GM19438 (cell line): ENCODE data around the gene DOK7.

Source experiments
- ATAC-seq: cut with Tn5 transposase; IDR thresholded peaks from one replicate; pipeline ENCODE4 v1.9.1; 2021; ENCODE audit warnings: low read depth; ENCODE audit not compliant: unreplicated experiment

Gene DOK7, protein sequence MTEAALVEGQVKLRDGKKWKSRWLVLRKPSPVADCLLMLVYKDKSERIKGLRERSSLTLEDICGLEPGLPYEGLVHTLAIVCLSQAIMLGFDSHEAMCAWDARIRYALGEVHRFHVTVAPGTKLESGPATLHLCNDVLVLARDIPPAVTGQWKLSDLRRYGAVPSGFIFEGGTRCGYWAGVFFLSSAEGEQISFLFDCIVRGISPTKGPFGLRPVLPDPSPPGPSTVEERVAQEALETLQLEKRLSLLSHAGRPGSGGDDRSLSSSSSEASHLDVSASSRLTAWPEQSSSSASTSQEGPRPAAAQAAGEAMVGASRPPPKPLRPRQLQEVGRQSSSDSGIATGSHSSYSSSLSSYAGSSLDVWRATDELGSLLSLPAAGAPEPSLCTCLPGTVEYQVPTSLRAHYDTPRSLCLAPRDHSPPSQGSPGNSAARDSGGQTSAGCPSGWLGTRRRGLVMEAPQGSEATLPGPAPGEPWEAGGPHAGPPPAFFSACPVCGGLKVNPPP

DNA sequence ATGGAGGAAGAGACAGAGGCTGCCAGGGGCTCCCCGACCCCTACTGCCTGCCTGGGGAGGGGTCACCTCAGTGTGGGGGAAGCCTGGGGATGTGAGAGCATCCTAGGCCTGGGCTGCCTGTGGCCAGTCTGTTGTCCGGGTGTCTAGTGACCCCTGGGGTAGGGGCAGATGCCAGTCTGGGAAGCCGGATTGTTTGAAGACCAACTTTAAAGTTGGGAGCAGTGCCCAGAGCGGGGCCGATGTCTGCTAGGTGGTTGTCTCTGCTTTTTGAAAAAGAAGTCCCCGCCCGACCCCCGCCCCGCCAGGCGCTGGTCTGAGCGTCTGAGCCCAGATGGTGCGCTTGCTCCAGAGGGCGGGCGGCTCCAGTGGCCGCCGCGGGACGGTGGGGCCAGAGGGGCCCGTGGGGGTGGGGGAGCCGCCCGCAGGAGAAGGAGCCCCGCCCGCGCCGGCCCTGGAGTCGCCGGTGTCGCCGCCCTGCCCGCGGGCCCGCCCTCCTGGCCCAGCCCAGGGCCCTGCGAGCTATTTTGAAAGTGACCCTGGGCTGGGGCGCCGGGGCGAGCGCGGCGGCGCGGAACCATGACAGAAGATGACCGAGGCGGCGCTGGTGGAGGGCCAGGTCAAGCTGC lies at the start of gene DOK7:
DOK7 (plus strand) TSS at position 517 of the 626 bp plus-strand sequence; CDS start at position 587, 70 bp downstream.
- ATAC-seq = no peak

DNA sequence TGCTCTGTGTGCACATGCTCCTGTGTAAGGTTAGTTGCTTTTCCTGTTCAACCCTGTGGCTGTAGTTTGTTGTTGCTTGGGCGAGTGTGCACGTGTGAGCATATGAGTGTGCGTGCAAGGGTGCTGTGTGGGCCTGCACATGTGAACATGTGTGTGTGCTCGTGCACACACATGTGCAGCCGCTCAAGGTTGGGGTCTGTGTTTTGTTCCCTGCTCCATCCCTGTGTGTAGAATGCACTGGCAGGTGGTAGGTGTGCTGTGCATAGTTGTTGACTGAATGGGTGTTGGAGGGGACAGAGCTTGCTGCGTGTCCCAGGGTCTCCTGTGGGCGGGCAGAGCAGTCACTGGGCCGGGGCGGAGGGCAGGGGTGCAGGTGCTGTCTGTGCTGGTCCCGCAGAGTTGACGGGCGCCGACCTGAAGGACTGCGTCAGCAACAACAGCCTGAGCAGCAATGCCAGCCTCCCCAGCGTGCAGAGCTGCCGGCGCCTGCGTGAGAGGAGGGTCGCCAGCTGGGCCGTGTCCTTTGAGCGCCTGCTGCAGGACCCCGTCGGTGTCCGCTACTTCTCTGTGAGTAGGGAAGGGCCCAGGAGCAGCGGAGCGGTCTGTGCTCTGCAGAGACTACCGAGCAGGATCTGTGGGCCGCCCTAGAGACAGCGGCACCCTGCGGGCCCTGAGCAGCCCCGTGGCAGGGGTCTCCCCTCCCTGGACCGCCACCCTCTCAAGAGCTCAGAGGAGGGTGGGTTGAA lies 49.3 kb upstream of the DOK7 start:
- no peak for ATAC-seq

DNA sequence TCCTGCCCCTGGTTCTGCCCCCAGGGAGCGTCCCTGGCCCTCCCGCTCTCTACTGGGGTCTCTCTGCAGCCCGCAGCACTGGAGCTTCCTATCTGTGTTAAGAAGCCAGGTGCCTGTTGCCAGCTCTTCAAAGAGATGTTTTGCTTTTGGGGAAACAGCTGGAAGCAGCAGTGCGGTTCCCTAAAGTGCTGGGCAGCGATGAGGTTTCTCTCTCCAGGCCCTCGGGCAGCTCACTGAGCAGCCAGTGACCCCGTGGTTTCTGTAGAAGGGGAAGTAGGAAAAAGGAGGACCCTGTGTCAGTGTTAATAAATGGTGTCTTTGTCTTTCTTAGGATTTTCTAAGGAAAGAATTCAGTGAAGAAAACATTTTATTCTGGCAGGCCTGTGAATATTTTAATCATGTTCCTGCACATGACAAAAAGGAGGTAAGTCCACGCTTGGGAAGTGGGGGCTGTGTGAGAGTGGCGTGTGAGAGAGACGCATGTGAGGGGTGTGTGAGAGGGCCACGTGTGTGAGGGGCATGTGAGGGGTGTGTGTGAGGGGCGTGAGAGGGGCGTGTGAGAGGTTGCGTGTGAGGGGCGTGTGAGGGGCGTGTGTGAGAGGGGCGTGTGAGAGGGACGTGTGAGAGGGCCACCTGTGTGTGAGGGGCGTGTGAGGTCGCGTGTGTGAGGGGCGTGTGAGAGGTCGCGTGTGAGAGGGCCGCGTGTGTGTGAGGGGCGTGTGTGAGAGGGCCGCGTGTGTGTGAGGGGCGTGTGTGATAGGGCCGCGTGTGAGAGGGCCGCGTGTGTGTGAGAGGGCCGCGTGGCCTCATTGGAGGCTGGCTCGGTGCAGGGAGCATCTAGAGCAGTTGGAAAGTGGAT lies 48.5 kb upstream of the DOK7 start:
- ATAC-seq = no peak

DNA sequence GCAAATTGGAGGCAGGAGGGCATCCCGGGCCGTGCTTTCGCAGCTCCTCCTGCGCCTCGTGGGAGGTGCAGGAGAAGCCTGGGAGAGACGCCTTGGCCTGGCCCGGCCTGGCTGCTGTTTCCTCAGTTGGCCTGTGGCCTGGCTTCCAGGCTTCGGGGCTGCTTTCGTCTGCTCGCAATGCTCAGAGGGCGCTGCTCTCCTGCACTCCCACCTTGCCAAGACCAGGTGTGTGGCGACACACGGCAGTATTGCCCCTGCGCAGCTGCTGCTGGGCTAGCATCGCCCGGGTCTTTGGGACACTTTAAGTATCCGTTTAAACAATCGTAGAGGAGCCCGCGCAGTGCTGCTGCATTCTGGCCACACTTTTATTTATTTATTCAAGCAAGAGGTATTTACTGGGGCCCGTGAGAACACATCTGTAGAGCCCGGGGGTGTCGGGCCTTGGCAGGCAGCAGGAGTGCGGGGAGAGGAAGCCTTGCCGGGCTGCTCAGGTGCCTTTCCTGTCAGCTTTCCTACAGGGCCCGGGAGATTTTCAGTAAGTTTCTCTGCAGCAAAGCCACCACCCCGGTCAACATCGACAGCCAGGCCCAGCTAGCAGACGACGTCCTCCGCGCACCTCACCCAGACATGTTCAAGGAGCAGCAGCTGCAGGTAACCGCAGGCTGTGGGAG lies 47.5 kb upstream of the DOK7 start:
- ATAC-seq = no peak

DNA sequence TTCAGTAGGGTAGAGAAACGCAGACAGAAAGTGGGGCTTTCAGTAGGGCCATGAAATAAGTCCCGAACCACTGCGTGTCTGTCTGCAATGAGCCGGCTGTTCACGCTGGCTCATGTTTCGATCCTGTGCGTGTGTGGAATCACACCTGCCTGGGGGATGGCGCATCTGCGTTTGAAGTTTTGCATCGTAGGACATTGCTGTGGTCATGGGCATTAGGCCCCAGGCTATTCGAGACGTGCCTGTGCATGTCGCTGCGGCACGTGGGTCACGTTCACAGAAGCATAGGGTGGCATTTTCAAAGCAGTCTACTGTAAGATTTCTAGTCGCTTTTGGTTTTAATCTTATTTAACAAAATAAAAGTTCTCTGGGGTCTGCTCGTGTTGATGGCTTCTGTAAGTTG lies 46.8 kb upstream of the DOK7 start:
- ATAC-seq = no peak

DNA sequence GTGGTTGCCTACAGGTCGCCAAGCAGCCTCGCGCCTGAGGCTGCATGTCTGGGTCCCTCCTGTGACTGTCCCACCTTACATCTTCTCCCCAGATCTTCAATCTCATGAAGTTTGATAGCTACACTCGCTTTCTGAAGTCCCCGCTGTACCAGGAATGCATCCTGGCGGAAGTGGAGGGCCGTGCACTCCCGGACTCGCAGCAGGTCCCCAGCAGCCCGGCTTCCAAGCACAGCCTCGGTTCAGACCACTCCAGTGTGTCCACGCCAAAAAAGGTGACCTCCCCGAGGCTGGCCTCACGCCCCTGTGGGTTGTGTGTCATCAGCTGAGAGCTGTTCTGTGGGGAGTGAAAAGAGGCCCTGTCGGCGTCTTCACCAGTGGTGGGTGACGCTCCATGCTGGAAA lies 46.3 kb upstream of the DOK7 start:
- ATAC-seq = no peak

DNA sequence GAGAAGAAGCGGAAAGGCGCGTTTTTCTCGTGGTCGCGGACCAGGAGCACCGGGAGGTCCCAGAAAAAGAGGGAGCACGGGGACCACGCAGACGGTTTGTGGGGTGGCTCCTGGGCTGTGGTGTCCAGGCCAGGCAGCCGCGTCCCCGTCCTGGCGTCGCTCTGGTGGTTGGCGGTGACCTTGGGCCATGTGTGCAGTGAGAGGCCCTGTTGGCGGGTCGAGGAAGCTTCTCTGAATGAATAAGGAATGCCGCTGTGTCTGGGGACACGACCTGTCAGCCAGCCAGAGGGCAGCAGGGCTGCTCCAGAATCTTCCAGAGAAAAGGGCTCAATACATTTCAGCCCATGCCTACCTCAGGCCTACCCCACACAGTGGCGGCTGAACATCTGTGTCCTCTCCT lies 45.7 kb upstream of the DOK7 start:
- ATAC-seq = no peak

DNA sequence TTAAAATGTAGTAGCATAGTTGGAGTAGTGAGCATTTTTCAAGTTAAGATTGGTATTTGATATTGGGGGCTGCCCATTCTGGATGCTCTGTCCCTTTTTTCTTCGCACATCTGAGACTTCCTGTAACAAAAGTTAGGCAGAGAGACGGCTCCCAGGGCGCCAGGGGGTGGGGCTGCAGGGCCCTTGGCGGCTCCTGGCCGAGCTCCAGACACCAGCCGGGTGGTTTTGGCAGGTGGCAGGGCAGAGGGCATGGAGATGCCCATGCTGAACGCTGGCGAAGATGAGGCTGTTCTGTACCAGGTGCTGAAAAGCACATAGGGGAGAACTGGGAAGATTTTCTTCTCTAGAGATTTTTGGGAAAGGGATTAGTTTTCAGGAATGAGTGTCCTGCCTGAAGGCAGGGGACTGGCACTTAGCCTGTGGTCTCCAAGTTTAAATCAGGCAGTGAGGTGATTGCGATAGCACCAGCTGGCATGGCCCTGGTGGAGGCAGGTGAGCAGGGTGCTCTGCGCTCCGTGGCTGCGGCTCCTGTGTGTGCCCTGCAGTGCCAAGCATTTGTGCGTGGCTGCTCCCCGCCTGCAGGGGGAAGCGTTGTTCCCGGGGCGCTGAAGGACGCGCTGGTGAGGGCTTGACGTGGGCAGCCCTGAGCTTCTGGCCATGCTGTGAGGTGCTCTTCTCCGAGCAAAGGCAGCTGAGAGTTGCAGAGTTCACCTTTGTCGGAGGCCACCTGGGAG lies 44.9 kb upstream of the DOK7 start:
- no peak for ATAC-seq

DNA sequence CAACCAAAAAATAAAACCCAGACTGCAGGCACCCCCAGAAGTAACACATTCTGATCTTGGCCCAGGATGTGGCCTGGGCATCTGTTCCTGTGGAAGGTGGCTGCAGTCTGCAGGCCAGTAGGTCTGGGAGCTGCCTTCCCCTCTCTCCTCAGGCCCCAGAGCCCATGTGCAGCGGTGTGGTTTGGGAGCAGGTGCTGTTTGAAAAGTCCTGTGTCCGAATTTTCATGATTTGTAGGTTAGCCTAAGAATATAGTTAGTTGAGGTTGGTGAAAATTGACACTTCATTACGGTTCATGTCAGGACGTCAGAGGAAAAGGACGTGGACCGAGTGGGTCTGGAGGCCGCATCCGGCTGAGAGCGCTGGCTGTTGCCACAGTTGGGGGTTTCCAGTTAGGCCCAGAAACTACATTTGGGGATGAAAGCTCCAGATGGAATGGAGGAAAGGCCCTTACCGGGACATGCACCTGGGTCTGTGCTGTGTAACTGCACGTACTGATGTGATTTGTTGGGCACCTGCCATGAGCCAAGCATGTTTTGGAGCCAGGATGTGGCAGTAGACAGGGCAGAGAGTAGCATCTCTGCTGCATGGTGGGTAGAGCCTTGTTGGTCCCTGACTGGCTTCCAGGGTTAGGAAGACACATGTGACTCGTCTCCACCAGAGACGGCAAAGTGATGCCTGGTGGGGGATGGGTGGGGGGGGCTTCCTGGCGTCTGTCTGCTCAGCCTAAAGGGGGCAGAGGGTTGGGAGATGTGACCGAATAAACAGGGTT lies 43.1 kb upstream of the DOK7 start:
- no peak for ATAC-seq

DNA sequence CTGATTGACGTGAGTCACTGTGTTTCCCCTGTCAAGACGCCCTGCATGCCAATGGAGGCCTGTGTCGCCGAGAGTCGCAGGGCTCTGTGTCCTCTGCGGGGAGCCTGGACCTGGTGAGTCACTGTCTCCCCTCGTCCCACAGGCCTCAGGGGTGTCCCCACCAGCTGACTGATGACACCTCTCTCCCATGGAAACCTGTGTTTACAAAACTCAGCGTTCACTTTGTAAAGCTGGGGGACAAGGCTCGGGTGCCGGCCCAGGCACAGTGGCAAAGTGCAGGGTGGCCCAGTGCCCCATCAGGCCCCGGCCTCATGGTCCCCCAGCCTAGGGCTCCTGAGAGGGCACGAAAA lies 42.5 kb upstream of the DOK7 start:
- ATAC-seq = no peak

DNA sequence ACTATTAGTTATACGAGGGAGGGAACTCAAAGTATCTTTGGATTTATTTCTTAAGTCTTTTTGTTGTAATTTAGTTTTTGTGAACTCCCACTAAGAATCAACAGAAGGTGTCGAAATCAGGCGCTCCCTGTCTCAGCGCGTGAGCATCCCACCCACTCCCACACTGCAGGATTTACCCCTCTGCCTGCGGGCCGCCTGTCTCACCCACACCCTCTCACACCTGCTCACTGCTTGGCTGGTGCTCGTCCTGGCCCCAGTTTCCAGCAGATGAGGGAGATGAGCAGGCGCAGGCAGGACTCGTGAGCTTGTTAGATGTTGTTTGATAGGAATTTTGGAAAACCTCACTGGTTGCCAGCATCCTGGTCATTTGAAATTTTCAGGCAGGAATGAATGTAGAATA lies 42.1 kb upstream of the DOK7 start:
- no peak for ATAC-seq

DNA sequence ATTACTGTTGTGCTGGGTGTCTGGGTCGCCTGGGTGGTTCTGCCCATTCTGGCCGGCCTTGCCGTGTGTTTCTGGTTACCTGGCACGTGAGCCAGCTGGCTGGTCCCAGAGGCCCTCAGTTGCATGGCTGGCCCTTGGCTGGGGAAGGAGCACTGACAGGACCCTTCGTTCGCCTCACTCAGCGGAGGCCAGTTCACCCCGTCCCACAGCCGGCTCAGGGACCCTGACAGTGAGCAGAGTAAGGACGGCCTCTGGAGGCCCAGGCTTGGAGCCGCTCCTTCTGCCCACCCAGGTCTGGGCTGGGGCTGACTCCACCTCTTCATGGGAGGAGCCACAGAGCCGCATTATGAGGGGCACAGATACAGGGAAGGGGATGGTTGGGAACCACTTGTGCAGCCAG lies 41.6 kb upstream of the DOK7 start:
- ATAC-seq = no peak

DNA sequence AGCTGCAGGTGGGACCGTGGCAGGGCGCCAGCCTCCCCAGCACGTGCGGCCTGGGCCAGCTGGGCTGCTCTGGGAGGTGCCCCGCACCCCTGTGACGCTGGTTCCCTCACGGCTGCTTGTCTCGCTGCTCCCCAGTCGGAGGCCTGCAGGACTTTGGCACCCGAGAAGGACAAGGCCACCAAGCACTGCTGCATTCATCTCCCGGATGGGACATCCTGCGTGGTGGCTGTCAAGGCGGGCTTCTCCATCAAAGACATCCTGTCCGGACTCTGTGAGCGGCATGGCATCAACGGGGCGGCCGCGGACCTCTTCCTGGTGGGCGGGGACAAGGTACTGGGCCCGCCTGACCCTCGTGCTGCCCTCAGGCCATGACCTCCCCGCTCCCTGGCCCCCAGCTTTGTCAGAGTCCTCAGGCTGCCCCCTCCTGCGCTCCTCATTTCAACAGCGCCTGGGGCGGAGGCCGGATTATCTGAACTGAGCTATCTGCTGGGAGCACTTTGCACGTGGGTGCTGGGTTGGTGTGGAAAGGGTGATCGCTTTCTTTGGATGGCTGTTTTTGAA lies 40.8 kb upstream of the DOK7 start:
- ATAC-seq = no peak

DNA sequence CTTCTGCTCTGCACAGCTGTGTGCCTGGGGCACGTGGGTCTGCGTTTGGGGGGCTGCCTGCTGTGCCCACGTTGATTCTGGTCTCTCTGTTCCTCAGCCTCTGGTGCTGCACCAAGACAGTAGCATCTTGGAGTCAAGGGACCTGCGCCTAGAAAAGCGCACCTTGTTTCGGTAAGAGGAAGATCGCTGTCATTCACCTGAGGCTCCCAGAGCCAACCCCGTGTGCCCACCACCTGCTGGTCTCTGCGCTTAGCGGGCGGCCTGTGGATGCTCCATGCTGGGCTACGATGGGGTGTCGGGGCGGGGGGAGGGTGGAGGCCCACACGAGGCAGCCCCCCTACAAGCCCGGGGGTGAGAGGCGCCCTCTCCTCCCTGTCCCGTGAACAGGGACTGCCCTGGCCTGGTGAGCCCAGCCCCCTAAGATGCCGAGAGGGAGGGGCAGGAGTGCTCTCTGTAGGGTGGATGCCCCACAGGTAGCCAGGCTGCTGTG lies 40.3 kb upstream of the DOK7 start:
- no peak for ATAC-seq

DNA sequence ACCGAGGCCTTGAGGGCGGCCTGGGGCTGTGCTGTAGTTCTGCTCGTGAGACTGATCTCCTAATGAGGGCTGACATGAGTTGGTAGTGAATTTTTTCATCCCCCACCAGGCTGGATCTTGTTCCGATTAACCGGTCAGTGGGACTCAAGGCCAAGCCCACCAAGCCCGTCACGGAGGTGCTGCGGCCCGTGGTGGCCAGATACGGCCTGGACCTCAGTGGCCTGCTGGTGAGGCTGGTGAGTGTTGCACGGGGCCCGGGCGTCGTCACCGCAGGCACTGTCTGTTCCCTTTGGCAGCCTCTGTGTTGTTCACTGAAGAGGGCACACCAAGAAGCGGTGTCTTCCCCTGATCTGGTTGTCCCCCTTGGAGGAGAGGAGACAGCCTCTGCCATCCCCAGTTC lies 39.7 kb upstream of the DOK7 start:
- no peak for ATAC-seq

DNA sequence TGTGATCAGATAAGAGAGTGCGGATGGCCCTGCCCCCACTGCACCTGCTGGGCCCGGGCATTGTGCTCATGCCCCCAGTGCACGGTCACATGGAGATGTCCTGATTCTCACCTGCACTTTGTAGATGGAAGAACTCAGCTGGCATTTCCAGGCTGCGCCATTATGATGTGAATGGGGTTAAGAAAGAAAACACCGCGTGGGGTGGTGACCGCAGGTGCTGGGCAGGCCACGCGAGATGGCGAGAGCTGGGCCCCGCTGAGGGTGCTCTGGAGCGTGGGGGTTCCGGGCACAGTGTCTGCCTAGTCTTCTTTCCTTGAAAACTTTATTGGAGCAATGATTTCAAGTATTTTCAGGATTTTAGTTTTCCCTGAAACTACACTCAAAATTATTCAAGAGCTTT lies 39.2 kb upstream of the DOK7 start:
- ATAC-seq = no peak

DNA sequence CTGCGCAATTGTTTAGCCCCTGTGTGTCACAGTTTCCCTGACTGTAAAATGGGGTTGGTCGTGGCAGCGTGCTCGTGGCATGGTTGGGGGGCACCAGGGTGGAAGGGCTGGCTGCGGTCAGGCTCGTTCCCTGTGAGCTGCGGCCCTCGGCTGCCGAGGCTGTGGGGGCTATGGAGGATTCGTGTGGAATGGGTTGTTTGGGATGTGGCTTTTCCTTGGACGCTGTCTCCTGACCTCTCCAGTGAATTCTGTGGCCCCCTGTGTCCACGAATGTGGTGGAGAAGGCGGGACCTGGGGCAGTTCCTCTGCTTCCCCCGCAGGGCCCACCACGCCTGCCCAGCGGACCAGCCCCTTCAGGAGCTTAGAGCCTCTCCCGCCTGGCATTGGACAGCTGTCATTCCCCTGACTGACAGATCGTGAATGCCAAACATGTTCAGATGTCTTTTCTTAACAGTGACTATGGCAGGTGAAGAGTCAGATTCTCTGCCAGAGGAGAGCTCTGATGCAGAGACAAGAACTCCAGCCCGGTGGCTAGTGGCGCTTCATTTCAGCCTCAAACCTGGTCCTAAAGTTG lies 38.5 kb upstream of the DOK7 start:
- ATAC-seq = no peak
